ENCODE data around the gene ACADSB.
A peak's percentile ranks its signal among the peaks of the same experiment; 100 is the strongest.

ACADSB gene

GRCh38 chr10:122993797-122994336 is 14.9 kb upstream of the ACADSB start:
- no peaks in the 10 kb centered on the region for H3K27me3 Mint-ChIP-seq
- peaks cover 74% of the 10 kb centered on the region for H3K36me3 Mint-ChIP-seq (ENCODE audit: low read depth)
- H3K4me3 Mint-ChIP-seq, result no peak overlapping the region
- no peak for DNase-seq
- H3K27ac Mint-ChIP-seq, result peak overlapping the region; percentile 52
- no peaks in the 10 kb centered on the region for H3K9me3 Mint-ChIP-seq
- peaks cover 8% of the 10 kb centered on the region for H3K4me1 Mint-ChIP-seq (ENCODE audit: low read depth)

DNA sequence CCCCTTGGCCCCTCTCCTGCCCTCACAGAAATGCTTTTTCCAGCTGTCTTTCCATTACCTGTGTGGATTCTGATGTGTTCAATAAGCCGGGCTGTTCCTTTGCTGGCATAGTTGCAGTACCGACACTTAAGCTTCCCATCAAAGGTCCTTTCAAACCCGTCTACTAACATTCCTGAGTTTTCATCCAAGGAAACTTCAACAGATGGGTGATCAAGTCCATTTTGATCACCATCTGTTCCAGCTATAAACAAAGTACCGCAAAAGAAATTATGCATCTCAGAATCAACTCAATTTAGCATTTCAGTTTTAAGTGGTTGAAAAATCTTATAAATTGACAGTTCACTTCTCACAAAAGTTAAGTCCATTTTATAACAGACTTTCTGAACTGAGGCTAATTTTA is 12.9 kb upstream of the ACADSB start:
- peak overlapping the region; percentile 45 for H3K27ac Mint-ChIP-seq
- no peaks in the 10 kb centered on the region for H3K9me3 Mint-ChIP-seq
- DNase-seq, result no peak
- H3K4me3 Mint-ChIP-seq, result no peak overlapping the region
- no peaks in the 10 kb centered on the region for H3K27me3 Mint-ChIP-seq
- peaks cover 76% of the 10 kb centered on the region for H3K36me3 Mint-ChIP-seq (ENCODE audit: low read depth)
- H3K4me1 Mint-ChIP-seq (ENCODE audit: low read depth), result peaks cover 25% of the 10 kb centered on the region

GRCh38 chr10:122997864-122998263 is 10.9 kb upstream of the ACADSB start:
- H3K36me3 Mint-ChIP-seq (ENCODE audit: low read depth), result peaks cover 74% of the 10 kb centered on the region
- H3K27me3 Mint-ChIP-seq, result no peaks in the 10 kb centered on the region
- H3K9me3 Mint-ChIP-seq, result no peaks in the 10 kb centered on the region
- no peak for DNase-seq
- peaks cover 31% of the 10 kb centered on the region for H3K4me1 Mint-ChIP-seq (ENCODE audit: low read depth)
- peak overlapping the region; percentile 61 for H3K27ac Mint-ChIP-seq
- no peak overlapping the region for H3K4me3 Mint-ChIP-seq

GRCh38 chr10:122998360-122998917 is 10.4 kb upstream of the ACADSB start:
- Mint-ChIP-seq H3K4me3 (no peak overlapping the region), H3K36me3 (ENCODE audit: low read depth) (peaks cover 73% of the 10 kb centered on the region), H3K27ac (peak overlapping the region; percentile 61), H3K4me1 (ENCODE audit: low read depth) (peaks cover 32% of the 10 kb centered on the region), H3K9me3 (no peaks in the 10 kb centered on the region), H3K27me3 (no peaks in the 10 kb centered on the region)
- no peak for DNase-seq

- H3K36me3 Mint-ChIP-seq (ENCODE audit: low read depth), result peaks cover 73% of the 10 kb centered on the region
- H3K27me3 Mint-ChIP-seq, result no peaks in the 10 kb centered on the region
- H3K4me3 Mint-ChIP-seq, result no peak overlapping the region
- peak overlapping the region; percentile 57 for H3K27ac Mint-ChIP-seq
- peaks cover 37% of the 10 kb centered on the region for H3K4me1 Mint-ChIP-seq (ENCODE audit: low read depth)
- no peaks in the 10 kb centered on the region for H3K9me3 Mint-ChIP-seq
- DNase-seq, result no peak
These were observed 9.9 kb upstream of the ACADSB start for GRCh38 chr10:122998934-122999333.

GRCh38 chr10:122999347-122999746 is 9.5 kb upstream of the ACADSB start:
- peaks cover 41% of the 10 kb centered on the region for H3K4me1 Mint-ChIP-seq (ENCODE audit: low read depth)
- peak overlapping the region; percentile 57 for H3K27ac Mint-ChIP-seq
- peaks cover 72% of the 10 kb centered on the region for H3K36me3 Mint-ChIP-seq (ENCODE audit: low read depth)
- no peak for DNase-seq
- no peak overlapping the region for H3K4me3 Mint-ChIP-seq
- H3K9me3 Mint-ChIP-seq, result no peaks in the 10 kb centered on the region
- no peaks in the 10 kb centered on the region for H3K27me3 Mint-ChIP-seq

DNA sequence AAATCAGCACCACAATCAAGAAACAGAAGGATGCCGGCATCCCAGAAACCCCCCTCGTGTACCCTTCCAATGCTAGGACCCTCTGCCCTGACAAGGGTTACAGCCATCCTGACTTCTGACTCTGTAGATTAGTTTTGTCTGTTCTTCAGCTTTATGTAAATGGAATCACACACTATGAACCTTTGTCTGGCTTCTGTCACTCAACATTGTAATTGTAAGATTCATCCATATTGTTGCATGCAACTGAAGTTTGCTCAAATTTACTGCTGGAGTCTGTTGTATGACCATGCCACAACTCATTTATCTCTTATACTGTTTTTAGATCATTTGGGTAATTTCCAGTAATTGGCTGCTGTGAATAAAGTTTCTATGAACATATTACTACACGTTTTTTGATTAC is 8.7 kb upstream of the ACADSB start:
- Mint-ChIP-seq H3K4me3 (no peak overlapping the region), H3K36me3 (ENCODE audit: low read depth) (peaks cover 71% of the 10 kb centered on the region), H3K27ac (peak overlapping the region; percentile 42), H3K27me3 (no peaks in the 10 kb centered on the region), H3K9me3 (no peaks in the 10 kb centered on the region), H3K4me1 (ENCODE audit: low read depth) (peaks cover 46% of the 10 kb centered on the region)
- no peak for DNase-seq

DNA sequence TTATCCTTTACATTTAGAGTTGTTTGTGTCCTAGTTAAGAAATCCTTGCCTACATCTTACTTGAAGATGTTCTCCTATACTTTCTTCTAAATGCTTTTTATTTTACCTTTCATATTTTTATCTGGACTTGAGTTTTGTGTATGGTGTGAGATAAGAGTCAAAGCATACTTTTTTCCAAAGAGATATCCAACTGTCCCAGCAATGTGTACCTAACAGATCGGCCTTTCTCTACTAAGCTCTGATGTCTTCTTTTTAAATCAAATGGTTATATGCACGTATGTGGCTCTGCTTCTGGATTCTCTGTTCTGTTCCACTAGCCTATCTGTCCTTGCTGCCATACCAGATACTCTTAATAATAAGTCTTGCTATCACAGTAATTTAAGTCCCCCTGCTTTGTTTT is 7.4 kb upstream of the ACADSB start:
- Mint-ChIP-seq H3K4me3 (no peak overlapping the region), H3K9me3 (no peaks in the 10 kb centered on the region), H3K27ac (peak overlapping the region; percentile 20), H3K27me3 (no peaks in the 10 kb centered on the region), H3K36me3 (ENCODE audit: low read depth) (peaks cover 69% of the 10 kb centered on the region), H3K4me1 (ENCODE audit: low read depth) (peaks cover 58% of the 10 kb centered on the region)
- no peak for DNase-seq

GRCh38 chr10:123004298-123004697 is 4.5 kb upstream of the ACADSB start:
- Mint-ChIP-seq H3K9me3 (no peaks in the 10 kb centered on the region), H3K4me3 (no peak overlapping the region), H3K27me3 (no peaks in the 10 kb centered on the region), H3K27ac (no peak overlapping the region), H3K36me3 (ENCODE audit: low read depth) (peaks cover 67% of the 10 kb centered on the region), H3K4me1 (ENCODE audit: low read depth) (peaks cover 67% of the 10 kb centered on the region)
- no peak for DNase-seq

DNA sequence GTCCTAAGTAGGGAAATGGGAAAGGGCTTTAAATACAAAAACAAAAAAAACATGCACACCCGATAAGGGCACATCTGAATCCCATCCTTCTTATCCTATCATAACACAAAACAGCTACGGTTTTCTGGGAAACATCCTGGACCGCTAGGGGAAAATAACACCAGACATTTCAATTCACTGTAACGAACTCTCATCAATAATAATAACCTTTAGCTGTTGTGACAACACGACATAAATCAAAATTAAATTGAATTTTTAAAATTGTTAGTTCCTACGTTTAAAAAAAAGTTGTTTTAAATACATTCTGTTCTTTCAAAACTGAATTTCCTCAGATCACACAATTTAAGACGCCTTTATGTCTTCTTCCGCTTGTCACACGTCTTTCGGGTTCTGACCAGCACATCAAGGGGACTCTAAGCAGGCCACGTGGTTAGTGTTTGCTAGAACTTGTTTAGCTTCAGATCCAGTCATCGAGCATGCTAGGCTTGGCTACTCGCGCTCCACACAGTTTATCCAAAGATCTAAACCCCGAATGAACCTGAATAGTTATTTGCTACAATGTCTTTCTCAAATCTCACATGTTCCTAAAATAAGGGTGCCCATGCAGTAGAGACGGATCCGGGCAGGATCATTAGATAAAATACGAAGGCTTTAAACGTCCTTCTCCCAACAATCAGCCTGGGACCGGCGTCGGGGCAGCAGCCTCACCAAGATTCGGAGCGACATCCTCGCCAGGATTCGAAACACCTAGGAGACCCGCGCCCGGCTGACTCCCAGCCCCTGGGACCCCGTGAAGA is 1.1 kb upstream of the ACADSB start:
- Mint-ChIP-seq H3K27ac (peak overlapping the region; percentile 99), H3K4me1 (ENCODE audit: low read depth) (peaks cover 61% of the 10 kb centered on the region), H3K27me3 (no peaks in the 10 kb centered on the region), H3K9me3 (no peaks in the 10 kb centered on the region), H3K36me3 (ENCODE audit: low read depth) (peaks cover 59% of the 10 kb centered on the region), H3K4me3 (peak overlapping the region; percentile 94)
- no peak for DNase-seq

- H3K9me3 Mint-ChIP-seq, result no peaks in the 10 kb centered on the region
- no peaks in the 10 kb centered on the region for H3K27me3 Mint-ChIP-seq
- H3K4me1 Mint-ChIP-seq (ENCODE audit: low read depth), result peaks cover 54% of the 10 kb centered on the region
- peak overlapping the region; percentile 99 for H3K27ac Mint-ChIP-seq
- peak; percentile 54 for DNase-seq
- H3K36me3 Mint-ChIP-seq (ENCODE audit: low read depth), result peaks cover 57% of the 10 kb centered on the region
- H3K4me3 Mint-ChIP-seq, result peak overlapping the region; percentile 94
These were observed 457 bp downstream of the ACADSB start for GRCh38 chr10:123009105-123009820.

DNA sequence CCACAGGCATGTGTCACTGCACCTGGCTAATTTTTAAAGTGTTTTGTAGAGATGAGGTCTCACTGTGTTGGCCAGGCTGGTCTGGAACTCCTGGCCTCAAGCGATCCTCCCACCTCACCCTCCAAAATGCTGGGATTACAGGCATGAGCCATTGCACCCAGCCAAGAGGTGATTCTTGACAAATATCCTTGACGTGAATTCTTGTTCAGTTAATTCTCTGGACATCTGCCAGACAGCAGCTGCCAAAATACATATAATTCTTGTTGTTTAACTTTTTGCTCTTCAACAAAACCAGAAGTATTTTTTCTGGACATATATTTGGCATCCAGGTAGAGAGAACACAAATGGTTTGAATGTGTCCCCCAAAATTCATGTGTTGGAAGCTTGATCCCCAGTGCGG is 3.2 kb downstream of the ACADSB start:
- no peak for DNase-seq
- Mint-ChIP-seq H3K36me3 (ENCODE audit: low read depth) (peaks cover 37% of the 10 kb centered on the region), H3K4me3 (no peak overlapping the region), H3K27ac (no peak overlapping the region), H3K4me1 (ENCODE audit: low read depth) (peaks cover 30% of the 10 kb centered on the region), H3K9me3 (no peaks in the 10 kb centered on the region), H3K27me3 (no peaks in the 10 kb centered on the region)

- Mint-ChIP-seq H3K4me1 (ENCODE audit: low read depth) (peaks cover 22% of the 10 kb centered on the region), H3K27me3 (no peaks in the 10 kb centered on the region), H3K27ac (no peak overlapping the region), H3K36me3 (ENCODE audit: low read depth) (peaks cover 24% of the 10 kb centered on the region), H3K4me3 (no peak overlapping the region), H3K9me3 (no peaks in the 10 kb centered on the region)
- DNase-seq, result no peak
These were observed 4.9 kb downstream of the ACADSB start for GRCh38 chr10:123013456-123014419.

- Mint-ChIP-seq H3K9me3 (no peaks in the 10 kb centered on the region), H3K36me3 (ENCODE audit: low read depth) (peaks cover 19% of the 10 kb centered on the region), H3K27me3 (no peaks in the 10 kb centered on the region), H3K4me1 (ENCODE audit: low read depth) (peaks cover 17% of the 10 kb centered on the region), H3K4me3 (no peak overlapping the region), H3K27ac (no peak overlapping the region)
- no peak for DNase-seq
These were observed 6.0 kb downstream of the ACADSB start for GRCh38 chr10:123014772-123015171.

All from activated T-cell treated with anti-CD3 and anti-CD28 coated beads, Interleukin-2, amount 50 U/mL, for 24 hours (primary cell).